Lung (tissue), 12 donors: ENCODE measurements around the gene PRKCA. TPM values are rescaled to one million over a fixed set of nuclear protein-coding genes. Genes with fewer than 3 reads are reported as not detected.

Experiments
- ATAC-seq: fragments of 200-7000 bp; cut with Tn5 transposase; one replicate; pipeline ENCODE4 v1.9.1; 2020; ENCODE audit warnings: moderate number of reproducible peaks; ENCODE audit not compliant: insufficient read depth, low FRiP score
- DNase-seq, 3 donors: peaks; one replicate each; pipeline ENCODE4 v3.0.0-alpha.2; 2013 to 2017
- H3K27ac ChIP-seq, 2 donors: one replicate each; pipeline ENCODE4 v1.5.1; 2013; ENCODE audit warnings: mild to moderate bottlenecking in 2 of 2, moderate library complexity in 2 of 2, control low read depth in 1 of 2, inconsistent platforms in 1 of 2, low read depth in 1 of 2, low read length in 1 of 2
- H3K27me3 ChIP-seq, 3 donors: one replicate each; pipeline ENCODE4 v1.5.1; 2013; ENCODE audit warnings: low read length in 2 of 3; ENCODE audit not compliant: control insufficient read depth in 3 of 3, insufficient read depth in 3 of 3
- H3K36me3 ChIP-seq, 4 donors: one replicate each; pipeline ENCODE4 v1.5.1; 2013; ENCODE audit warnings: low read length in 4 of 4, mild to moderate bottlenecking in 1 of 4, moderate library complexity in 1 of 4; ENCODE audit not compliant: control insufficient read depth in 4 of 4, insufficient read depth in 4 of 4
- H3K4me1 ChIP-seq, 5 donors: one replicate each; pipeline ENCODE4 v1.5.1; 2013; ENCODE audit warnings: low read length in 5 of 5, mild to moderate bottlenecking in 2 of 5, moderate library complexity in 1 of 5; ENCODE audit not compliant: control insufficient read depth in 5 of 5, insufficient read depth in 5 of 5
- H3K4me3 ChIP-seq: one replicate; pipeline ENCODE4 v1.5.1; 2013; ENCODE audit warnings: mild to moderate bottlenecking, control low read depth, moderate library complexity
- H3K9ac ChIP-seq, 2 donors: one replicate each; pipeline ENCODE4 v1.5.1; 2013; ENCODE audit warnings: low read length in 2 of 2, control low read depth in 1 of 2; ENCODE audit not compliant: insufficient read depth in 1 of 2
- H3K9me3 ChIP-seq, 4 donors: one replicate each; pipeline ENCODE4 v1.5.1; 2013; ENCODE audit warnings: low read length in 3 of 4, mild to moderate bottlenecking in 1 of 4, moderate library complexity in 1 of 4; ENCODE audit not compliant: control insufficient read depth in 4 of 4, insufficient read depth in 3 of 4
- CTCF ChIP-seq: IDR thresholded peaks from 2 replicates; pipeline ENCODE4 v1.5.1; 2012; ENCODE audit warnings: mild to moderate bottlenecking; ENCODE audit errors: control extremely low read depth, extremely low read depth
- WGBS, 2 donors: extraction: QIAGEN DNeasy Blood & Tissue Kit; methylation state at CpG; one replicate each; pipeline ENCODE4 v1.1.7; 2013; 5-methylcytosine and 5-hydroxymethylcytosine counted together
- polyA plus RNA-seq, 2 donors: library from polyadenylated mRNA; stranded (reverse); fragments of 200-250 nt; gene quantifications; one replicate each; pipeline ENCODE4 v1.2.1, GENCODE V29; 2013
- total RNA-seq, 2 donors: library from RNA; depleted of rRNA in 1 of 2; stranded (reverse); fragments of >200 nt in 1 of 2; gene quantifications; one replicate each; pipeline ENCODE4 v1.2.1, GENCODE V29; 2014 to 2021
- donor health status: control.
- donor health status: control.
- donor health status: Bipolar disorder and iron deficiency.
- donor health status: healthy.
- donor health status: DM: yes; HTN: yes; CAD: no.

The PRKCA gene
- total and polyA plus RNA-seq, 4 donors: 3.4 to 34.8 (median 13.8) TPM

- Histone ChIP-seq H3K4me1 (peaks cover 0 to 9% (median 4%) of the 10 kb centered on the region in 5 donors), H3K27ac (no peak overlapping the region), H3K36me3 (no peaks in the 10 kb centered on the region), H3K27me3 (no peaks in the 10 kb centered on the region), H3K9ac (no peak overlapping the region), H3K4me3 (no peak overlapping the region), H3K9me3 (no peaks in the 10 kb centered on the region)
- no peak for DNase-seq
- WGBS, 2 donors: 60 to 73% methylated on average over 2 of the region's 2 CpGs
- ATAC-seq: no peak
- TF ChIP-seq CTCF: no peak
These were observed 188.8 kb downstream of the PRKCA start for GRCh38 chr17:66491213-66491612.

GRCh38 chr17:66491665-66492064 lies 189.3 kb downstream of the PRKCA start:
- TF ChIP-seq CTCF: no peak

GRCh38 chr17:66492080-66492479 lies 189.7 kb downstream of the PRKCA start:
- Histone ChIP-seq H3K36me3 (no peaks in the 10 kb centered on the region), H3K27me3 (no peaks in the 10 kb centered on the region), H3K27ac (no peak overlapping the region), H3K4me3 (no peak overlapping the region), H3K9ac (no peak overlapping the region), H3K9me3 (no peaks in the 10 kb centered on the region), H3K4me1 (peaks cover 0 to 9% (median 4%) of the 10 kb centered on the region in 5 donors)
- no peak for ATAC-seq
- 86 to 92% methylated on average over 4 of the region's 4 CpGs for WGBS, 2 donors
- TF ChIP-seq CTCF: no peak
- no peak for DNase-seq

More at GRCh38 chr17:66491665-66492064, 189.3 kb downstream of the PRKCA start:
- Histone ChIP-seq H3K9ac (no peak overlapping the region), H3K9me3 (no peaks in the 10 kb centered on the region), H3K4me1 (peaks cover 0 to 9% (median 4%) of the 10 kb centered on the region in 5 donors), H3K36me3 (no peaks in the 10 kb centered on the region), H3K4me3 (no peak overlapping the region), H3K27ac (no peak overlapping the region), H3K27me3 (no peaks in the 10 kb centered on the region)
- ATAC-seq (no peak), DNase-seq (no peak)
- 82 to 86% methylated on average over 3 of the region's 3 CpGs for WGBS, 2 donors

- Histone ChIP-seq H3K9me3 (no peaks in the 10 kb centered on the region), H3K27ac (no peak overlapping the region), H3K4me3 (no peak overlapping the region), H3K4me1 (peaks cover 0 to 9% (median 4%) of the 10 kb centered on the region in 5 donors), H3K36me3 (no peaks in the 10 kb centered on the region), H3K27me3 (no peaks in the 10 kb centered on the region), H3K9ac (no peak overlapping the region)
- WGBS, 2 donors: 46 to 50% methylated on average over 6 of the region's 6 CpGs
- DNase-seq (no peak), ATAC-seq (no peak)
- no peak for TF ChIP-seq CTCF
These were observed 190.2 kb downstream of the PRKCA start for GRCh38 chr17:66492561-66493005.
